ENCODE data around the gene KLK7.

KLK7 gene

GRCh38 chr19:51023946-51024345 is 40.2 kb upstream of the KLK7 start:
- no peak overlapping the region for H3K27ac ChIP-seq (ENCODE audit: low read length)
- peaks cover 0 to 10% of the 10 kb centered on the region in 2 donors for H3K4me1 ChIP-seq (ENCODE audit: control insufficient read depth in 1 of 2, insufficient read depth in 2 of 2, low read length in 2 of 2)
- peaks cover 5% of the 10 kb centered on the region for H3K27me3 ChIP-seq (ENCODE audit: low read depth, low read length)
- no peaks in the 10 kb centered on the region for H3K36me3 ChIP-seq (ENCODE audit: control insufficient read depth in 1 of 2, insufficient read depth in 2 of 2, low read length in 2 of 2)
- H3K9me3 ChIP-seq (ENCODE audit: control insufficient read depth in 1 of 2, low read length in 2 of 2): no peaks in the 10 kb centered on the region
- H3K4me3 ChIP-seq (ENCODE audit: low read depth in 1 of 2, low read length in 2 of 2): no peak overlapping the region

GRCh38 chr19:51022526-51022925 is 38.8 kb upstream of the KLK7 start:
- H3K4me3 ChIP-seq (ENCODE audit: low read depth in 1 of 2, low read length in 2 of 2): no peak overlapping the region
- H3K36me3 ChIP-seq (ENCODE audit: control insufficient read depth in 1 of 2, insufficient read depth in 2 of 2, low read length in 2 of 2): no peaks in the 10 kb centered on the region
- H3K27me3 ChIP-seq (ENCODE audit: low read depth, low read length): peaks cover 5% of the 10 kb centered on the region
- peaks cover 0 to 15% of the 10 kb centered on the region in 2 donors for H3K4me1 ChIP-seq (ENCODE audit: control insufficient read depth in 1 of 2, insufficient read depth in 2 of 2, low read length in 2 of 2)
- no peaks in the 10 kb centered on the region for H3K9me3 ChIP-seq (ENCODE audit: control insufficient read depth in 1 of 2, low read length in 2 of 2)
- no peak overlapping the region for H3K27ac ChIP-seq (ENCODE audit: low read length)

- Histone ChIP-seq H3K9me3 (ENCODE audit: control insufficient read depth in 1 of 2, low read length in 2 of 2) (no peaks in the 10 kb centered on the region), H3K4me1 (ENCODE audit: control insufficient read depth in 1 of 2, insufficient read depth in 2 of 2, low read length in 2 of 2) (peaks cover 0 to 23% of the 10 kb centered on the region in 2 donors), H3K27me3 (ENCODE audit: low read depth, low read length) (peaks cover 5% of the 10 kb centered on the region), H3K36me3 (ENCODE audit: control insufficient read depth in 1 of 2, insufficient read depth in 2 of 2, low read length in 2 of 2) (no peaks in the 10 kb centered on the region), H3K27ac (ENCODE audit: low read length) (no peak overlapping the region), H3K4me3 (ENCODE audit: low read depth in 1 of 2, low read length in 2 of 2) (no peak overlapping the region)
Measured at GRCh38 chr19:51020988-51021651, 37.4 kb upstream of the KLK7 start.

- Histone ChIP-seq H3K4me1 (ENCODE audit: control insufficient read depth in 1 of 2, insufficient read depth in 2 of 2, low read length in 2 of 2) (peaks cover 0 to 23% of the 10 kb centered on the region in 2 donors), H3K27ac (ENCODE audit: low read length) (no peak within 1 kb of the TSS), H3K9me3 (ENCODE audit: control insufficient read depth in 1 of 2, low read length in 2 of 2) (no peaks in the 10 kb centered on the region), H3K36me3 (ENCODE audit: control insufficient read depth in 1 of 2, insufficient read depth in 2 of 2, low read length in 2 of 2) (no peaks in the 10 kb centered on the region), H3K4me3 (ENCODE audit: low read depth in 1 of 2, low read length in 2 of 2) (peak within 1 kb of the TSS in 1 of 2 donors; percentile 28), H3K27me3 (ENCODE audit: low read depth, low read length) (peaks cover 9% of the 10 kb centered on the region)
Measured at GRCh38 chr19:51019544-51019925, 35.8 kb upstream of the KLK7 start, which contains the start of gene KLK10. Gene KLK10, minus strand, starts transcription at chr19:51019709. Its CDS starts 579 bp downstream, at chr19:51019130.

GRCh38 chr19:51018745-51019543 is 35.2 kb upstream of the KLK7 start:
- no peaks in the 10 kb centered on the region for H3K36me3 ChIP-seq (ENCODE audit: control insufficient read depth in 1 of 2, insufficient read depth in 2 of 2, low read length in 2 of 2)
- no peaks in the 10 kb centered on the region for H3K9me3 ChIP-seq (ENCODE audit: control insufficient read depth in 1 of 2, low read length in 2 of 2)
- peaks cover 12% of the 10 kb centered on the region for H3K27me3 ChIP-seq (ENCODE audit: low read depth, low read length)
- H3K4me3 ChIP-seq (ENCODE audit: low read depth in 1 of 2, low read length in 2 of 2): peak overlapping the region in 1 of 2 donors; percentile 28
- H3K4me1 ChIP-seq (ENCODE audit: control insufficient read depth in 1 of 2, insufficient read depth in 2 of 2, low read length in 2 of 2): peaks cover 0 to 23% of the 10 kb centered on the region in 2 donors
- H3K27ac ChIP-seq (ENCODE audit: low read length): no peak overlapping the region

- no peak overlapping the region for H3K27ac ChIP-seq (ENCODE audit: low read length)
- H3K9me3 ChIP-seq (ENCODE audit: control insufficient read depth in 1 of 2, low read length in 2 of 2): no peaks in the 10 kb centered on the region
- H3K36me3 ChIP-seq (ENCODE audit: control insufficient read depth in 1 of 2, insufficient read depth in 2 of 2, low read length in 2 of 2): no peaks in the 10 kb centered on the region
- H3K4me1 ChIP-seq (ENCODE audit: control insufficient read depth in 1 of 2, insufficient read depth in 2 of 2, low read length in 2 of 2): peaks cover 0 to 23% of the 10 kb centered on the region in 2 donors
- H3K27me3 ChIP-seq (ENCODE audit: low read depth, low read length): peaks cover 12% of the 10 kb centered on the region
- peak overlapping the region in 1 of 2 donors; percentile 41 for H3K4me3 ChIP-seq (ENCODE audit: low read depth in 1 of 2, low read length in 2 of 2)
Measured at GRCh38 chr19:51016798-51017683, 33.3 kb upstream of the KLK7 start.

GRCh38 chr19:51015691-51016267 is 32.1 kb upstream of the KLK7 start:
- peaks cover 0 to 23% of the 10 kb centered on the region in 2 donors for H3K4me1 ChIP-seq (ENCODE audit: control insufficient read depth in 1 of 2, insufficient read depth in 2 of 2, low read length in 2 of 2)

GRCh38 chr19:51014242-51014641 is 30.5 kb upstream of the KLK7 start:
- H3K4me3 ChIP-seq (ENCODE audit: low read depth in 1 of 2, low read length in 2 of 2): no peak overlapping the region
- H3K27ac ChIP-seq (ENCODE audit: low read length): no peak overlapping the region
- H3K27me3 ChIP-seq (ENCODE audit: low read depth, low read length): peaks cover 7% of the 10 kb centered on the region
- H3K4me1 ChIP-seq (ENCODE audit: control insufficient read depth in 1 of 2, insufficient read depth in 2 of 2, low read length in 2 of 2): peaks cover 0 to 16% of the 10 kb centered on the region in 2 donors
- H3K9me3 ChIP-seq (ENCODE audit: control insufficient read depth in 1 of 2, low read length in 2 of 2): no peaks in the 10 kb centered on the region
- H3K36me3 ChIP-seq (ENCODE audit: control insufficient read depth in 1 of 2, insufficient read depth in 2 of 2, low read length in 2 of 2): no peaks in the 10 kb centered on the region

More at GRCh38 chr19:51015691-51016267, 32.1 kb upstream of the KLK7 start:
- Histone ChIP-seq H3K9me3 (ENCODE audit: control insufficient read depth in 1 of 2, low read length in 2 of 2) (no peaks in the 10 kb centered on the region), H3K27ac (ENCODE audit: low read length) (no peak overlapping the region), H3K27me3 (ENCODE audit: low read depth, low read length) (peaks cover 12% of the 10 kb centered on the region), H3K4me3 (ENCODE audit: low read depth in 1 of 2, low read length in 2 of 2) (no peak overlapping the region), H3K36me3 (ENCODE audit: control insufficient read depth in 1 of 2, insufficient read depth in 2 of 2, low read length in 2 of 2) (no peaks in the 10 kb centered on the region)

GRCh38 chr19:51012661-51013190 is 29.0 kb upstream of the KLK7 start:
- H3K27ac ChIP-seq (ENCODE audit: low read length): no peak overlapping the region
- peaks cover 7% of the 10 kb centered on the region for H3K27me3 ChIP-seq (ENCODE audit: low read depth, low read length)

GRCh38 chr19:51010066-51010795 is 26.5 kb upstream of the KLK7 start:
- Histone ChIP-seq H3K27ac (ENCODE audit: low read length) (no peak overlapping the region), H3K27me3 (ENCODE audit: low read depth, low read length) (peaks cover 7% of the 10 kb centered on the region), H3K4me3 (ENCODE audit: low read depth in 1 of 2, low read length in 2 of 2) (no peak overlapping the region), H3K4me1 (ENCODE audit: control insufficient read depth in 1 of 2, insufficient read depth in 2 of 2, low read length in 2 of 2) (no peaks in the 10 kb centered on the region), H3K9me3 (ENCODE audit: control insufficient read depth in 1 of 2, low read length in 2 of 2) (no peaks in the 10 kb centered on the region), H3K36me3 (ENCODE audit: control insufficient read depth in 1 of 2, insufficient read depth in 2 of 2, low read length in 2 of 2) (no peaks in the 10 kb centered on the region)

More at GRCh38 chr19:51012661-51013190, 29.0 kb upstream of the KLK7 start:
- no peaks in the 10 kb centered on the region for H3K36me3 ChIP-seq (ENCODE audit: control insufficient read depth in 1 of 2, insufficient read depth in 2 of 2, low read length in 2 of 2)
- no peaks in the 10 kb centered on the region for H3K9me3 ChIP-seq (ENCODE audit: control insufficient read depth in 1 of 2, low read length in 2 of 2)
- H3K4me1 ChIP-seq (ENCODE audit: control insufficient read depth in 1 of 2, insufficient read depth in 2 of 2, low read length in 2 of 2): peaks cover 0 to 8% of the 10 kb centered on the region in 2 donors
- no peak overlapping the region for H3K4me3 ChIP-seq (ENCODE audit: low read depth in 1 of 2, low read length in 2 of 2)

All from muscle layer of duodenum (tissue), 2 donors.